Neural progenitor cell (in vitro differentiated cells): ENCODE measurements around the gene UBR3. TPM values are rescaled to one million over a fixed set of nuclear protein-coding genes. Genes with fewer than 3 reads are reported as not detected.
A peak's percentile ranks its signal among the peaks of the same experiment; 100 is the strongest.
"Not testable (repeated sequence)": the region's sequence is repeated elsewhere in the genome, so short reads cannot be mapped to it uniquely, and the experiment has no call there.

Source experiments
- DNase-seq: peaks from one replicate; pipeline ENCODE4 v3.0.0-alpha.2; 2016; ENCODE audit warnings: low spot score
- H2AFZ ChIP-seq: fragments of 200-600 bp; sonication (generic); replicated peaks from 2 replicates; pipeline ENCODE4 v1.6.1; 2016; ENCODE audit warnings: antibody characterized with exemption
- H3F3A ChIP-seq: fragments of 200-600 bp; sonication (generic); 2 replicates; pipeline ENCODE4 v1.6.1; 2016; ENCODE audit warnings: antibody characterized with exemption, low read depth
- H3K27ac ChIP-seq: fragments of 200-600 bp; sonication (generic); 2 replicates; pipeline ENCODE4 v1.5.1; 2016; ENCODE audit warnings: mild to moderate bottlenecking
- H3K27me3 ChIP-seq: fragments of 200-600 bp; sonication (generic); 2 replicates; pipeline ENCODE4 v1.6.1; 2016; ENCODE audit warnings: mild to moderate bottlenecking, moderate library complexity
- H3K36me3 ChIP-seq: fragments of 200-600 bp; sonication (generic); 2 replicates; pipeline ENCODE4 v1.5.1; 2016
- H3K4me1 ChIP-seq: fragments of 200-600 bp; sonication (generic); 2 replicates; pipeline ENCODE4 v1.6.1; 2016; ENCODE audit warnings: mixed run types
- H3K4me2 ChIP-seq: fragments of 200-600 bp; sonication (generic); 2 replicates; pipeline ENCODE4 v1.6.1; 2016
- H3K4me3 ChIP-seq: fragments of 200-600 bp; sonication (generic); 2 replicates; pipeline ENCODE4 v1.5.1; 2016
- H3K79me2 ChIP-seq: fragments of 200-600 bp; sonication (generic); 2 replicates; pipeline ENCODE4 v1.6.1; 2016; ENCODE audit warnings: low read depth
- H3K9ac ChIP-seq: fragments of 200-600 bp; sonication (generic); 2 replicates; pipeline ENCODE4 v1.6.1; 2016
- H3K9me3 ChIP-seq: fragments of 200-600 bp; sonication (generic); 2 replicates; pipeline ENCODE4 v1.5.1; 2016; ENCODE audit warnings: low read depth
- H4K20me1 ChIP-seq: fragments of 200-600 bp; sonication (generic); 2 replicates; pipeline ENCODE4 v1.6.1; 2016; ENCODE audit warnings: low read depth
- H3K27ac Mint-ChIP-seq: 3 replicates; pipeline ENCODE4 v1.8.0; 2021; ENCODE audit warnings: mixed read lengths
- H3K27me3 Mint-ChIP-seq: 2 replicates; pipeline ENCODE4 v1.8.0; 2022; ENCODE audit warnings: low read depth, mild to moderate bottlenecking, inconsistent platforms, moderate library complexity, mixed read lengths; ENCODE audit not compliant: insufficient read depth
- H3K36me3 Mint-ChIP-seq: 3 replicates; pipeline ENCODE4 v1.8.0; 2021; ENCODE audit warnings: mixed read lengths
- H3K4me1 Mint-ChIP-seq: 3 replicates; pipeline ENCODE4 v1.8.0; 2021; ENCODE audit warnings: mixed read lengths
- H3K4me3 Mint-ChIP-seq: 3 replicates; pipeline ENCODE4 v1.8.0; 2021; ENCODE audit warnings: mild to moderate bottlenecking, moderate library complexity, mixed read lengths
- H3K9me3 Mint-ChIP-seq: 3 replicates; pipeline ENCODE4 v1.8.0; 2020; ENCODE audit warnings: mixed read lengths
- CTCF ChIP-seq: fragments of 200-600 bp; sonication (generic); IDR thresholded peaks from 2 replicates; pipeline ENCODE4 v1.5.1; 2017; ENCODE audit warnings: antibody characterized with exemption, mild to moderate bottlenecking
- EZH2 ChIP-seq: fragments of 200-600 bp; sonication (generic); IDR thresholded peaks from 2 replicates; pipeline ENCODE4 v1.6.1; 2017; ENCODE audit warnings: antibody characterized with exemption, mild to moderate bottlenecking, moderate library complexity
- EZH2phosphoT487 ChIP-seq: fragments of 200-600 bp; sonication (generic); IDR thresholded peaks from 2 replicates; pipeline ENCODE4 v1.6.1; 2017; ENCODE audit warnings: antibody characterized with exemption
- total RNA-seq: library from RNA; depleted of rRNA; stranded (reverse); fragments of >200 nt; gene quantifications from 2 replicates; pipeline ENCODE4 v1.2.3, GENCODE V29; 2015; ENCODE audit warnings: low replicate concordance

Gene UBR3
- total RNA-seq, 1 donor from 2014 or later, result 31.7 TPM

DNA sequence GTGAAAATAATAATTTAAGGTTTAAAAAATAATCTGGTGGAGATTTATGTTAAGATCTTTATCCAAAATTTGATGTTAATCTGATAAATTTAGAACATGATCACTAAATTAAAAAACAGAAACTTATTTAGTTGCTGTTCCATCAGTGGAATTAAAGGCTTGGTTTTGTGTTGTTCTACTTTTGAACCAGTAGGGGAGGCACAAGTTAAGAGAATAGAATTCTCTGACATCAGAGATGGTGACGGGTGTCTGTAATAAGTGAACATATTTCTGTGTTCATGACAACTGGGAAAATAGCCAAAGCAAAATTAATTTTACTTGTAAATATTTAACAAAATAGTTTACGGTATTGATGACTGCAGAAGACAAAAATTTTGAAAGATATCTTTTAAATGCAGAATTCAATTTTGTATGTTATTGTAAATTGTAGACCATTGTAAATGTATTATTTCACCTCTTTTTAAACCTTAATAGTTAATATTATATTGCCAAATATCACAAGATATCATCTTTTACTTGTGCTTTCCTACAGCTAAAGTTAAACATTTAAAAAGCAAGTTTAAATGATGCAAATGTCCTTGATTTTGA, 106.0 kb downstream of the UBR3 start:
- Histone ChIP-seq H3K9me3 (no peaks in the 10 kb centered on the region), H3K27me3 (no peaks in the 10 kb centered on the region), H3K27ac (no peak overlapping the region), H3K4me3 (no peak overlapping the region), H3K4me1 (no peaks in the 10 kb centered on the region), H3K79me2 (no peaks in the 10 kb centered on the region), H3K36me3 (no peaks in the 10 kb centered on the region), H3F3A (peaks cover 6% of the 10 kb centered on the region), H2AFZ (no peak overlapping the region), H3K9ac (no peak overlapping the region), H3K4me2 (no peak overlapping the region), H4K20me1 (no peaks in the 10 kb centered on the region)
- peak; percentile 32 for DNase-seq
- Mint-ChIP-seq H3K27ac (no peak overlapping the region), H3K9me3 (no peaks in the 10 kb centered on the region), H3K4me1 (no peaks in the 10 kb centered on the region), H3K36me3 (peaks cover 5% of the 10 kb centered on the region), H3K27me3 (no peaks in the 10 kb centered on the region), H3K4me3 (no peak overlapping the region)
- TF ChIP-seq CTCF (peak; percentile 74), EZH2 (no peak)

DNA sequence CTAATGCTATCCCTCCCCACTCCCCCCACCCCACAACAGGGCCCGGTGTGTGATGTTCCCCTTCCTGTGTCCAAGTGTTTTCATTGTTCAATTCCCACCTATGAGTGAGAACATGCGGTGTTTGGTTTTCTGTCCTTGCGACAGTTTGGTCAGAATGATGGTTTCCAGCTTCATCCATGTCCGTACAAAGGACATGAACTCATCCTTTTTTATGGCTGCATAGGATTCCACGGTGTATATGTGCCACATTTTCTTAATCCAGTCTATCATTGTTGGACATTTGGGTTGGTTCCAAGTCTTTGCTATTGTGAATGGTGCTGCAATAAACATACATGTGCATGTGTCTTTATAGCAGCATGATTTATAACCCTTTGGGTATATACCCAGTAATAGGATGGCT, 109.4 kb downstream of the UBR3 start:
- H3K4me3 Mint-ChIP-seq, H4K20me1 ChIP-seq, H3K36me3 Mint-ChIP-seq, H3F3A ChIP-seq, H3K4me1 ChIP-seq, H3K9ac ChIP-seq, H3K4me1 Mint-ChIP-seq, DNase-seq, H2AFZ ChIP-seq, H3K9me3 Mint-ChIP-seq, H3K27ac ChIP-seq, H3K27me3 Mint-ChIP-seq, H3K36me3 ChIP-seq, H3K4me2 ChIP-seq, H3K9me3 ChIP-seq, H3K27me3 ChIP-seq, H3K27ac Mint-ChIP-seq, H3K79me2 ChIP-seq, H3K4me3 ChIP-seq: not testable (repeated sequence)

GRCh38 chr2:169945515-169945914, 118.3 kb downstream of the UBR3 start:
- DNase-seq, result no peak
- Histone ChIP-seq H3K4me2 (no peak overlapping the region), H3K4me1 (no peaks in the 10 kb centered on the region), H3K27me3 (no peaks in the 10 kb centered on the region), H3K9ac (no peak overlapping the region), H3K79me2 (no peaks in the 10 kb centered on the region), H3K9me3 (no peaks in the 10 kb centered on the region), H3K4me3 (no peak overlapping the region), H3F3A (no peaks in the 10 kb centered on the region), H3K27ac (no peak overlapping the region), H4K20me1 (no peaks in the 10 kb centered on the region), H3K36me3 (peaks cover 4% of the 10 kb centered on the region), H2AFZ (no peak overlapping the region)
- Mint-ChIP-seq H3K9me3 (no peaks in the 10 kb centered on the region), H3K27me3 (no peaks in the 10 kb centered on the region), H3K36me3 (peaks cover 12% of the 10 kb centered on the region), H3K27ac (no peak overlapping the region), H3K4me1 (no peaks in the 10 kb centered on the region), H3K4me3 (no peak overlapping the region)
- TF ChIP-seq EZH2, result no peak
- TF ChIP-seq EZH2phosphoT487, result no peak
- no peak for TF ChIP-seq CTCF

DNA sequence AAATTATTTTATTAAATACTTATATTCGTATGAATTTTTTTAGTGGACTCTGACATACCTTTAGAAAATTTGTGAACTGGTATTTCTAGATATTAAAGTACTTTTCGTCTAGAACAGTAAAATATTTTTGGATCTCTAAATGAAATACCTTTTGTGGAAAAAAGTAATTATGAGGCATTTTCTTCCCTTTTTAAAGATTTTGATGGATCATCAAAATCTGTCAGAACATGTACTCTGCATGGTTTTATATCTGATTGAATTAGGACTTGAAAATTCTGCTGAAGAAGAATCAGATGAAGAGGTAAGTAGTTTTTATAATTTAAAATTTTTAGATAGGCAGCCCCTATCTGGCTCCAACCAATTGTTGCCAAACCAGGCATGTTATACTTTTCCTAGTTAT, 118.8 kb downstream of the UBR3 start:
- no peak overlapping the region for H3K4me3 ChIP-seq
- H3F3A ChIP-seq, result no peaks in the 10 kb centered on the region
- no peaks in the 10 kb centered on the region for H3K9me3 ChIP-seq
- no peak overlapping the region for H3K4me2 ChIP-seq
- no peaks in the 10 kb centered on the region for H3K27me3 Mint-ChIP-seq
- H3K4me1 ChIP-seq, result no peaks in the 10 kb centered on the region
- H3K27ac Mint-ChIP-seq, result no peak overlapping the region
- TF ChIP-seq EZH2phosphoT487, result no peak
- no peak for TF ChIP-seq CTCF
- no peak for TF ChIP-seq EZH2
- H3K4me1 Mint-ChIP-seq, result no peaks in the 10 kb centered on the region
- H3K79me2 ChIP-seq, result no peaks in the 10 kb centered on the region
- H3K4me3 Mint-ChIP-seq, result no peak overlapping the region
- no peaks in the 10 kb centered on the region for H3K9me3 Mint-ChIP-seq
- H3K36me3 ChIP-seq, result peaks cover 4% of the 10 kb centered on the region
- H3K36me3 Mint-ChIP-seq, result peaks cover 12% of the 10 kb centered on the region
- DNase-seq, result no peak
- H2AFZ ChIP-seq, result no peak overlapping the region
- no peaks in the 10 kb centered on the region for H4K20me1 ChIP-seq
- no peak overlapping the region for H3K9ac ChIP-seq
- H3K27ac ChIP-seq, result no peak overlapping the region
- no peaks in the 10 kb centered on the region for H3K27me3 ChIP-seq
